Measurements from ENCODE around the gene SLC10A4. TPM values are rescaled to one million over a fixed set of nuclear protein-coding genes. Genes with fewer than 3 reads are reported as not detected.

SLC10A4 gene
- total RNA-seq, 2 experiments from 2014 or later: not detected

DNA sequence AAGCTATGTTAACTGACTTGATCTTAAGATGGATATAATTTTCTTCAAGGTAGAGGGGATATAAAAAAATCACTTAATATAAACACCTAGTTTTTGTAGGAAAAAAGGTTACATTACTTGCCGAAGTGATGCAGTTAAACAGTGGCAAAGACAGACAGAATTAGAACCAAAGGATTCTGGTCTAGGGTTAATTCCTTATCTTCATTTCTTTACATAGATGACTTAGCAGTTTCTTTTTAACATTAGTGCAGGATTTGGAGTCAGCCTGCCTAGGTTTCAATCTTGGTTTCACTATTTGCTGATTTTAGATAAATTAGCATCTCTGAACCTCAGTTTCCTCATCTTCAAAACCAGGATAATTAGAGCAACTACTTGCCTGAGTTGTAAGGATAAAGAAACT, 21.2 kb downstream of the SLC10A4 start:
- ATAC-seq (no peak), DNase-seq (no peak)
- no peak overlapping the region for H3K27ac Mint-ChIP-seq
- peaks cover 9% of the 10 kb centered on the region for H3K4me1 Mint-ChIP-seq
- H3K36me3 Mint-ChIP-seq (ENCODE audit: low read depth): peaks cover 17% of the 10 kb centered on the region
- POLR2A ChIA-PET: no interaction called here
- CTCF ChIA-PET: interaction anchor here (0.6 to 1.7 kb wide), 4 partner anchors 8 to 133 kb away, joined by 3 to 5 read pairs (median 4); no protein-coding TSS in a partner anchor
- H3K9me3 Mint-ChIP-seq (ENCODE audit: low read depth): no peaks in the 10 kb centered on the region
- intact Hi-C loops (cut with DNase I, micrococcal nuclease): loop anchor here in 1 of 2 experiments (5.0 to 10.0 kb wide), 4 partner anchors 178 to 460 kb away; partner anchors contain the start of gene OCIAD2
- H3K4me3 Mint-ChIP-seq: no peak overlapping the region
- no peaks in the 10 kb centered on the region for H3K27me3 Mint-ChIP-seq

- H3K27me3 Mint-ChIP-seq: no peaks in the 10 kb centered on the region
- H3K4me3 Mint-ChIP-seq: no peak overlapping the region
These were observed 23.6 kb downstream of the SLC10A4 start for GRCh38 chr4:48506716-48507115.

DNA sequence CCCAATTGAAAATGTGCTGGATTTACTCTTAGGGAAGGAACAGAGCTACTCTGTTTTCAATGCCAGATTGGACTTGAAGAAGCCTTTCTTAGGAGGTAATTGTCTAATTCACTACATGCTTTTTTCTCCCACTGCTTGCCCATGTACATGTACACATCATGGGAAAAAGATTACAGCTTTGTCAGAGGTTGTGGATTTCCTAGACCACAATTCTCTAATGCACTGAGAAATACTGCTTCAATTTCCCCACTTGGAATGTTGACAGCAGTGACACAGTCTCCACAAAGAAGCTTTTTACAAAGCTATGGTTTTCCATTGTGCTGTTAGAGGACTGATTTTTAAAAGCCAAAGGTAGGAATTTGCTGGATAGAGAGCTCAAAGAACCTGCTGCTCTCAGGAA, 26.4 kb downstream of the SLC10A4 start:
- H3K36me3 Mint-ChIP-seq (ENCODE audit: low read depth): peaks cover 39% of the 10 kb centered on the region
- H3K4me3 Mint-ChIP-seq: no peak overlapping the region
- no peak overlapping the region for H3K27ac Mint-ChIP-seq
- no peaks in the 10 kb centered on the region for H3K27me3 Mint-ChIP-seq
- no peaks in the 10 kb centered on the region for H3K4me1 Mint-ChIP-seq
- DNase-seq (no peak), ATAC-seq (no peak)
- ChIA-PET POLR2A (interaction anchor here (0.5 kb wide), 1 partner anchor 44 kb away, joined by 3 read pairs; no protein-coding TSS in a partner anchor), CTCF (interaction anchor here (0.7 to 0.9 kb wide), 3 partner anchors 9 to 16 kb away, joined by 3 read pairs; no protein-coding TSS in a partner anchor)
- no peaks in the 10 kb centered on the region for H3K9me3 Mint-ChIP-seq (ENCODE audit: low read depth)
- intact Hi-C loops (cut with DNase I, micrococcal nuclease): loop anchor here in 1 of 2 experiments (10.0 kb wide), 1 partner anchor 465 kb away; no protein-coding TSS in a partner anchor

More at GRCh38 chr4:48506716-48507115, 23.6 kb downstream of the SLC10A4 start:
- ATAC-seq (no peak), DNase-seq (no peak)
- Mint-ChIP-seq H3K27ac (no peak overlapping the region), H3K36me3 (ENCODE audit: low read depth) (peaks cover 27% of the 10 kb centered on the region), H3K9me3 (ENCODE audit: low read depth) (no peaks in the 10 kb centered on the region), H3K4me1 (no peaks in the 10 kb centered on the region)
- intact Hi-C loops (cut with DNase I, micrococcal nuclease): loop anchor here in 1 of 2 experiments (10.0 kb wide), 1 partner anchor 462 kb away; no protein-coding TSS in a partner anchor
- POLR2A ChIA-PET: no interaction called here
- CTCF ChIA-PET: interaction anchor here (0.7 to 1.5 kb wide), 4 partner anchors 19 to 62 kb away, joined by 3 read pairs; no protein-coding TSS in a partner anchor

GRCh38 chr4:48518143-48518542, 35.0 kb downstream of the SLC10A4 start:
- Mint-ChIP-seq H3K4me1 (no peaks in the 10 kb centered on the region), H3K27ac (no peak overlapping the region), H3K4me3 (no peak overlapping the region), H3K9me3 (ENCODE audit: low read depth) (no peaks in the 10 kb centered on the region), H3K27me3 (no peaks in the 10 kb centered on the region), H3K36me3 (ENCODE audit: low read depth) (peaks cover 42% of the 10 kb centered on the region)
- CTCF ChIA-PET: interaction anchor here (0.6 to 1.1 kb wide), 3 partner anchors 17 to 227 kb away, joined by 3 read pairs; no protein-coding TSS in a partner anchor
- no peak for ATAC-seq
- intact Hi-C loops (cut with DNase I, micrococcal nuclease): no loop called here
- no peak for DNase-seq
- POLR2A ChIA-PET: no interaction called here

DNA sequence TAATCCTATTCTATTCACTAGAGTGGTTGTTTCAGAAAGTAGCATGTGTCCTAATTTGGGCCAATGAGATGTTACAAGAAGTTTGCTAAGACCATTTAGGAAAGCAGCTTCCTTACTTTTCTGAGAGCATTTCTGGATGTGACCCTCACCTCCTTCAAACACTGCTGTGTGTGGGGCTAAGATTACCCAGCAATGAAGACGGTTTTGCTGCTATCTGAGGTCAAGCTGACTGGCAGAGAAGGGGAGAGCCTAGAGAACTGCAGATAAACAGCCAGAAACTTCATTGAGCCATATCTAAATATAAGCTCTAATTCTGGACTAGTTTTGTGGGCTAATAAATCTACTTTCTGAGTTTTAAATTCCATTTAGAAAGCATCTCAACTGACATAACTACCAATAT, 43.3 kb downstream of the SLC10A4 start:
- no peak for ATAC-seq
- H3K27ac Mint-ChIP-seq: peak overlapping the region; percentile 18
- ChIA-PET POLR2A (interaction anchor here (0.5 kb wide), 1 partner anchor 436 kb away, joined by 9 read pairs; no protein-coding TSS in a partner anchor), CTCF (interaction anchor here (0.8 to 1.9 kb wide), 4 partner anchors 11 to 52 kb away, joined by 3 to 4 read pairs (median 4); no protein-coding TSS in a partner anchor)
- H3K9me3 Mint-ChIP-seq (ENCODE audit: low read depth): no peaks in the 10 kb centered on the region
- H3K36me3 Mint-ChIP-seq (ENCODE audit: low read depth): peaks cover 57% of the 10 kb centered on the region
- DNase-seq: no peak
- H3K4me3 Mint-ChIP-seq: no peak overlapping the region
- no peaks in the 10 kb centered on the region for H3K27me3 Mint-ChIP-seq
- intact Hi-C loops (cut with DNase I, micrococcal nuclease): no loop called here
- no peaks in the 10 kb centered on the region for H3K4me1 Mint-ChIP-seq

- peaks cover 32% of the 10 kb centered on the region for H3K36me3 Mint-ChIP-seq (ENCODE audit: low read depth)
- ATAC-seq: no peak
- POLR2A ChIA-PET: no interaction called here
These were observed 55.2 kb downstream of the SLC10A4 start for GRCh38 chr4:48538358-48538757.

More at GRCh38 chr4:48538358-48538757, 55.2 kb downstream of the SLC10A4 start:
- H3K27me3 Mint-ChIP-seq: no peaks in the 10 kb centered on the region
- CTCF ChIA-PET: interaction anchor here (1.5 kb wide), 1 partner anchor 41 kb away, joined by 4 read pairs; no protein-coding TSS in a partner anchor
- H3K4me3 Mint-ChIP-seq: no peak overlapping the region
- H3K4me1 Mint-ChIP-seq: no peaks in the 10 kb centered on the region
- intact Hi-C loops (cut with DNase I, micrococcal nuclease): no loop called here
- H3K27ac Mint-ChIP-seq: no peak overlapping the region
- DNase-seq: no peak
- no peaks in the 10 kb centered on the region for H3K9me3 Mint-ChIP-seq (ENCODE audit: low read depth)

Other genes starting within 250 kb of the SLC10A4 start
- 1 to 10 TPM; 3.5 to 4.3 TPM for gene TEC, start 213.5 kb upstream of the SLC10A4 start, total RNA-seq
- 100 to 1,000 TPM in 1 of 2 experiments, 10 to 100 TPM in 1; 55.7 to 140 TPM for gene SLAIN2, start 141.8 kb upstream of the SLC10A4 start, total RNA-seq
- not detected for gene ZAR1, start 6.9 kb downstream of the SLC10A4 start, total RNA-seq